Lower leg skin (tissue), 4 donors: Measurements from ENCODE around the gene DDX24. TPM values are rescaled to one million over a fixed set of nuclear protein-coding genes. Genes with fewer than 3 reads are reported as not detected.

Experiments used
- DNase-seq, 2 donors: peaks; one replicate each; pipeline ENCODE4 v3.0.0-alpha.2; 2019; ENCODE audit warnings: low spot score in 2 of 2
- H3K4me3 ChIP-seq: fragments of 200-600 bp; sonication (generic); 2 replicates; pipeline ENCODE4 v1.5.1; 2017; ENCODE audit warnings: mild to moderate bottlenecking, low read depth; ENCODE audit not compliant: poor library complexity, severe bottlenecking
- POLR2A ChIP-seq, 2 donors: fragments of 450-650 bp; IDR thresholded peaks; one replicate each; pipeline ENCODE4 v1.6.1; 2016 to 2017; ENCODE audit warnings: antibody characterized with exemption in 2 of 2, mild to moderate bottlenecking in 1 of 2, moderate library complexity in 1 of 2
- WGBS, 2 donors: methylation state at CpG; one replicate each; pipeline ENCODE4 v1.1.5; 2018; 5-methylcytosine and 5-hydroxymethylcytosine counted together
- intact Hi-C: fragments of 100-400 bp; cut with DNase I; formaldehyde crosslinking; loops from one replicate; pipeline ENCODE4 v1.15.0; 2023; ENCODE audit warnings: low total_unique reads
- total RNA-seq, 4 donors: library from RNA; depleted of rRNA; stranded (reverse); fragments of >200 nt; gene quantifications; one replicate each; pipeline ENCODE4 v1.1.0, GENCODE V29; 2016
- TF ChIP-seq, protein P1 (sequence below), 3 donors: fragments of 450-650 bp; IDR thresholded peaks; one replicate each; pipeline ENCODE4 v1.5.1; 2016; ENCODE audit warnings: antibody characterized with exemption in 3 of 3, mild to moderate bottlenecking in 3 of 3, moderate library complexity in 2 of 3

DDX24 gene
- total RNA-seq, 4 donors from 2014 or later, result 91.7 to 132 (median 102) TPM

DNA sequence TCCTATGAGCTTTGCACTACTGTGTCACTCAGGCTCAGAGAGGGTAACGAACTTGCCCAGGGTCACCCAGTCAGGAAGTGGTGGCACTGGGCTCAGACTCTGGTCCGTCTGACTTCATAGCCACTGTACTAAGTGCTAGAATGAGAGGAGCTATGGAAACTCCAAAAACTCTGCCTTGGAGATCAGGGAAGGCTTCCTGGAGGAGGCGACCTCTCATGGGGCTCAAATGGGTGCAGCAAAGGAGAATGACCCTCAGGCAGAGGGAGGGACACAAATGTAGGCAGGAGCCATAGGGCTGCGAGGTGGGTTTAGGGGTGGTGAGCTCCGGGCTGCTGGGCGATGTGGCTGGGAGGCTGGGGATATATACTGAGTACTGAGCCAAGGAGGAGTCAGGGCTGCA lies 80.7 kb downstream of the DDX24 start:
- WGBS, 2 donors, result 84 to 88% methylated on average over 6 of the region's 6 CpGs
- no peak overlapping the region for H3K4me3 ChIP-seq
- intact Hi-C loops, result no loop called here
- no peak for TF ChIP-seq POLR2A (IDR thresholded peaks at IDR 0.05)
- TF ChIP-seq, protein P1, sequence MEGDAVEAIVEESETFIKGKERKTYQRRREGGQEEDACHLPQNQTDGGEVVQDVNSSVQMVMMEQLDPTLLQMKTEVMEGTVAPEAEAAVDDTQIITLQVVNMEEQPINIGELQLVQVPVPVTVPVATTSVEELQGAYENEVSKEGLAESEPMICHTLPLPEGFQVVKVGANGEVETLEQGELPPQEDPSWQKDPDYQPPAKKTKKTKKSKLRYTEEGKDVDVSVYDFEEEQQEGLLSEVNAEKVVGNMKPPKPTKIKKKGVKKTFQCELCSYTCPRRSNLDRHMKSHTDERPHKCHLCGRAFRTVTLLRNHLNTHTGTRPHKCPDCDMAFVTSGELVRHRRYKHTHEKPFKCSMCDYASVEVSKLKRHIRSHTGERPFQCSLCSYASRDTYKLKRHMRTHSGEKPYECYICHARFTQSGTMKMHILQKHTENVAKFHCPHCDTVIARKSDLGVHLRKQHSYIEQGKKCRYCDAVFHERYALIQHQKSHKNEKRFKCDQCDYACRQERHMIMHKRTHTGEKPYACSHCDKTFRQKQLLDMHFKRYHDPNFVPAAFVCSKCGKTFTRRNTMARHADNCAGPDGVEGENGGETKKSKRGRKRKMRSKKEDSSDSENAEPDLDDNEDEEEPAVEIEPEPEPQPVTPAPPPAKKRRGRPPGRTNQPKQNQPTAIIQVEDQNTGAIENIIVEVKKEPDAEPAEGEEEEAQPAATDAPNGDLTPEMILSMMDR (IDR thresholded peaks at IDR 0.05), result no peak
- no peak for DNase-seq

DNA sequence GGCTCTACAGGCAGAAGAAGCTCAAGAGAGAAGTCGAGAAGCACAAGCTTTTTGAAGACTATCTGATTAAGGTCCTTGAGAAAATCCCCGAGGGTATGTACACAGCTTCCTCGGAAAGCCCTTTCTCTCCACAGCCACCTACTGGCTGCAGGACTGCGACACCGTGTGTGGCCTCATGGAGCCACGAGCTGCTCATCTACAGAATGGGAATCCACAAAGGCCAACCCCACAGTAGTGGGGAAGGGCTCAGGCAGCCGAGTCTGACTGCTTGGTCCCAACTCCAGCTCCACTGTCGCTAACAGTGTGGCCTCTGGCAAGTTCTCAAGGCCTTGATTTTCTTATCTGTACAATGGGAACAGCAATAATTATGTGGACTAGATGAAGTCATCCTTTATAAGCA lies 81.4 kb downstream of the DDX24 start:
- TF ChIP-seq, protein P1 (IDR thresholded peaks at IDR 0.05), result no peak
- TF ChIP-seq POLR2A (IDR thresholded peaks at IDR 0.05), result no peak
- DNase-seq, result no peak
- H3K4me3 ChIP-seq, result no peak overlapping the region
- 71 to 80% methylated on average over 8 of the region's 8 CpGs for WGBS, 2 donors
- intact Hi-C loops, result no loop called here

DNA sequence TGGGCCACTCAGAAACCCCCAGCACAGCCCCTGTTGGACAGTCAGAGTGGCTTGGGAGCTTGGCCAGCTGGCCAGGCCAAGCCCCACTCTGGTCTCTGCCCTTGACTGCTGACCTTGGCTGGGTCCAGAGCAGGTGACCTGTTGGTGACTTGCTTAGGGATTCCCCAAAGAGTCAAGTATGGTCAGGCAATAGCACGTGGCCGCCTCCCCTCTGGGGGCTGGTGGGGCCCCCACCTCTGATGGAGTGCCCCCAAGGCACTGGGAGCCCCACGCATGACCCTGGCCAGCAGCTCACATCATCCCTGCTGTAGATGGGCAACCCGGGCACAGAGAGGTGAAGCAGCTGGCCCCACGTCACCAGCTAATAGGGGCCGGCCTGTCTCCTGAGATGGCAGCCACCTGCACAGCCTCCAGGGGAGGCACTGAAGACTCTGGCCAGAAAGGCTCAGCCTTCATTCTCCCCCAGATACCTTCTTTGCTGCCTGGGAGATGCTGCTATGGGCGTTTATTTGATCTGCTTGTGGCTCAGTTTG lies 82.1 kb downstream of the DDX24 start:
- H3K4me3 ChIP-seq, result no peak overlapping the region
- WGBS, 2 donors, result 76 to 96% methylated on average over 6 of the region's 7 CpGs
- no peak for TF ChIP-seq POLR2A (IDR thresholded peaks at IDR 0.05)
- TF ChIP-seq, protein P1 (IDR thresholded peaks at IDR 0.05), result no peak
- no peak for DNase-seq
- intact Hi-C loops, result no loop called here

Other genes starting within 250 kb of the DDX24 start
- not detected for gene FAM181A, start 153.9 kb downstream of the DDX24 start, total RNA-seq
- 1 to 10 TPM in 2 of 4 donors, under 1 TPM in 2; 0.46 to 5.4 (median 1.8) TPM for gene ASB2, start 104.6 kb downstream of the DDX24 start, total RNA-seq
- gene CCDC197, start 83.9 kb downstream of the DDX24 start, total RNA-seq, result not detected
- 10 to 100 TPM; 12.6 to 25.0 (median 21.5) TPM for gene OTUB2, start 54.9 kb downstream of the DDX24 start, total RNA-seq
- gene IFI27L1, start 108 bp upstream of the DDX24 start, total RNA-seq, result 10 to 100 TPM in 2 of 4 donors, 1 to 10 TPM in 2; 6.2 to 22.6 (median 10.3) TPM
- gene IFI27, start 29.5 kb upstream of the DDX24 start, total RNA-seq, result 100 to 1,000 TPM in 2 of 4 donors, 10 to 100 TPM in 2; 70.2 to 133 (median 109) TPM
- gene IFI27L2, start 48.4 kb upstream of the DDX24 start, total RNA-seq, result 10 to 100 TPM; 21.0 to 69.1 (median 52.3) TPM
- 1 to 10 TPM in 3 of 4 donors, under 1 TPM in 1; 0.56 to 8.6 (median 1.7) TPM for gene PPP4R4, start 93.1 kb upstream of the DDX24 start, total RNA-seq
- gene SERPINA10, start 212.1 kb upstream of the DDX24 start, total RNA-seq, result not detected
- gene SERPINA6, start 242.1 kb upstream of the DDX24 start, total RNA-seq, result not detected